Ecto neural progenitor cell (in vitro differentiated cells): ENCODE results near the gene JPT2.
"Not testable (repeated sequence)": the region's sequence is repeated elsewhere in the genome, so short reads cannot be mapped to it uniquely, and the experiment has no call there.

Experiments
- DNase-seq: peaks from one replicate; pipeline ENCODE4 v3.0.0-alpha.2; 2018; ENCODE audit warnings: low spot score

The JPT2 gene

GRCh38 chr16:1676661-1677060, 1.4 kb upstream of the JPT2 start:
- no peak for DNase-seq

GRCh38 chr16:1677339-1677738, 740 bp upstream of the JPT2 start:
- peak; percentile 39 for DNase-seq

- no peak for DNase-seq
These were observed 520 bp downstream of the JPT2 start for GRCh38 chr16:1678500-1679098.

- DNase-seq: no peak
These were observed 2.3 kb downstream of the JPT2 start for GRCh38 chr16:1680361-1680760.

- DNase-seq: no peak
These were observed 3.0 kb downstream of the JPT2 start for GRCh38 chr16:1681032-1681431.

- no peak for DNase-seq
These were observed 9.6 kb downstream of the JPT2 start for GRCh38 chr16:1687427-1688316.

- no peak for DNase-seq
These were observed 10.9 kb downstream of the JPT2 start for GRCh38 chr16:1688807-1689560.

- no peak for DNase-seq
These were observed 11.8 kb downstream of the JPT2 start for GRCh38 chr16:1689853-1690252.

- no peak for DNase-seq
These were observed 12.7 kb downstream of the JPT2 start for GRCh38 chr16:1690810-1691209.

GRCh38 chr16:1691276-1691675, 13.2 kb downstream of the JPT2 start:
- DNase-seq: no peak

GRCh38 chr16:1691956-1692355, 13.9 kb downstream of the JPT2 start:
- no peak for DNase-seq

- no peak for DNase-seq
These were observed 18.8 kb downstream of the JPT2 start for GRCh38 chr16:1696863-1697262.

- no peak for DNase-seq
These were observed 20.6 kb downstream of the JPT2 start for GRCh38 chr16:1698680-1699079.

- no peak for DNase-seq
These were observed 22.2 kb downstream of the JPT2 start for GRCh38 chr16:1700246-1700645.

GRCh38 chr16:1701216-1701878, 23.3 kb downstream of the JPT2 start:
- DNase-seq: no peak

GRCh38 chr16:1705324-1705687, 27.2 kb downstream of the JPT2 start:
- DNase-seq: not testable (repeated sequence)

GRCh38 chr16:1705688-1706385, 27.8 kb downstream of the JPT2 start, which contains the start of gene MAPK8IP3:
TSS of gene MAPK8IP3 (plus strand) at chr16:1706195. CDS start at chr16:1706340, 145 bp downstream.
- peak; percentile 98 for DNase-seq

- DNase-seq: peak; percentile 60
These were observed 28.5 kb downstream of the JPT2 start for GRCh38 chr16:1706386-1707192.

- no peak for DNase-seq
These were observed 29.2 kb downstream of the JPT2 start for GRCh38 chr16:1707193-1707790.

GRCh38 chr16:1708083-1708767, 30.1 kb downstream of the JPT2 start:
- no peak for DNase-seq
